NCI-H2227 treated with DMSO at 0.1 percent for 48 hours (cell line): ENCODE results near the gene ADGRG1.

Source experiments
- DNase-seq: peaks from one replicate; lab custom pipeline; 2025; lab: John Stamatoyannopoulos, UW

Gene ADGRG1

GRCh38 chr16:57620335-57621231, 7.8 kb upstream of the ADGRG1 start:
- DNase-seq, result no peak

- DNase-seq, result no peak
Measured at GRCh38 chr16:57621521-57622271, 6.7 kb upstream of the ADGRG1 start.

- no peak for DNase-seq
Measured at GRCh38 chr16:57622361-57623250, 5.8 kb upstream of the ADGRG1 start.

- no peak for DNase-seq
Measured at GRCh38 chr16:57623251-57624043, 5.0 kb upstream of the ADGRG1 start.

GRCh38 chr16:57624044-57624688, 4.3 kb upstream of the ADGRG1 start:
- no peak for DNase-seq

GRCh38 chr16:57624806-57625500, 3.5 kb upstream of the ADGRG1 start:
- DNase-seq, result no peak

- DNase-seq, result no peak
Measured at GRCh38 chr16:57626420-57627170, 1.8 kb upstream of the ADGRG1 start.

- DNase-seq, result peak; percentile 7
Measured at GRCh38 chr16:57627184-57627871, 1.1 kb upstream of the ADGRG1 start.

GRCh38 chr16:57628783-57629293, 408 bp downstream of the ADGRG1 start:
- DNase-seq, result no peak

GRCh38 chr16:57629516-57630406, 1.3 kb downstream of the ADGRG1 start:
- DNase-seq, result no peak

GRCh38 chr16:57630407-57630797, 2.0 kb downstream of the ADGRG1 start:
- no peak for DNase-seq

GRCh38 chr16:57630931-57631845, 2.8 kb downstream of the ADGRG1 start:
- no peak for DNase-seq

- no peak for DNase-seq
Measured at GRCh38 chr16:57632568-57632967, 4.1 kb downstream of the ADGRG1 start.

- no peak for DNase-seq
Measured at GRCh38 chr16:57633383-57634064, 5.1 kb downstream of the ADGRG1 start.

GRCh38 chr16:57634171-57634570, 5.7 kb downstream of the ADGRG1 start:
- no peak for DNase-seq
